ENCODE results near the gene MAP7D1.
A peak's percentile ranks its signal among the peaks of the same experiment; 100 is the strongest.

MAP7D1 gene

GRCh38 chr1:36207339-36207738 is 51.4 kb downstream of the MAP7D1 start:
- H3K27ac ChIP-seq, result peak overlapping the region; percentile 1
- H3K9me3 ChIP-seq, result no peaks in the 10 kb centered on the region
- H3K4me1 ChIP-seq (ENCODE audit: control insufficient read depth in 1 of 2, insufficient read depth in 1 of 2, low read depth in 1 of 2, low read length in 1 of 2), result peaks cover 38 to 39% of the 10 kb centered on the region in 2 experiments
- no peaks in the 10 kb centered on the region for H3K27me3 ChIP-seq
- no peak for TF ChIP-seq CTCF (IDR thresholded peaks at IDR 0.05)
- no peak overlapping the region for H3K4me3 ChIP-seq (ENCODE audit: low read depth in 1 of 2, low read length in 1 of 2)
- H3K36me3 ChIP-seq, result no peaks in the 10 kb centered on the region

- H3K27me3 ChIP-seq, result no peaks in the 10 kb centered on the region
- peaks cover 29 to 32% of the 10 kb centered on the region in 2 experiments for H3K4me1 ChIP-seq (ENCODE audit: control insufficient read depth in 1 of 2, insufficient read depth in 1 of 2, low read depth in 1 of 2, low read length in 1 of 2)
- H3K36me3 ChIP-seq, result no peaks in the 10 kb centered on the region
These were observed 53.2 kb downstream of the MAP7D1 start for GRCh38 chr1:36208978-36209703.

GRCh38 chr1:36211307-36211706 is 55.3 kb downstream of the MAP7D1 start:
- no peaks in the 10 kb centered on the region for H3K9me3 ChIP-seq
- H3K4me1 ChIP-seq (ENCODE audit: control insufficient read depth in 1 of 2, insufficient read depth in 1 of 2, low read depth in 1 of 2, low read length in 1 of 2), result peaks cover 23 to 26% of the 10 kb centered on the region in 2 experiments
- no peak overlapping the region for H3K27ac ChIP-seq
- no peaks in the 10 kb centered on the region for H3K36me3 ChIP-seq
- no peak overlapping the region for H3K4me3 ChIP-seq (ENCODE audit: low read depth in 1 of 2, low read length in 1 of 2)
- TF ChIP-seq CTCF (IDR thresholded peaks at IDR 0.05), result no peak
- no peaks in the 10 kb centered on the region for H3K27me3 ChIP-seq

More at GRCh38 chr1:36208978-36209703, 53.2 kb downstream of the MAP7D1 start:
- Histone ChIP-seq H3K27ac (peak overlapping the region; percentile 63), H3K4me3 (ENCODE audit: low read depth in 1 of 2, low read length in 1 of 2) (no peak overlapping the region), H3K9me3 (no peaks in the 10 kb centered on the region)
- TF ChIP-seq CTCF (IDR thresholded peaks at IDR 0.05), result no peak

- H3K27ac ChIP-seq, result no peak overlapping the region
- H3K9me3 ChIP-seq, result no peaks in the 10 kb centered on the region
These were observed 55.9 kb downstream of the MAP7D1 start for GRCh38 chr1:36211841-36212240.

GRCh38 chr1:36212782-36213181 is 56.8 kb downstream of the MAP7D1 start:
- H3K27me3 ChIP-seq, result no peaks in the 10 kb centered on the region
- H3K27ac ChIP-seq, result peak overlapping the region; percentile 54
- H3K4me3 ChIP-seq (ENCODE audit: low read depth in 1 of 2, low read length in 1 of 2), result no peak overlapping the region
- H3K4me1 ChIP-seq (ENCODE audit: control insufficient read depth in 1 of 2, insufficient read depth in 1 of 2, low read depth in 1 of 2, low read length in 1 of 2), result peaks cover 28% of the 10 kb centered on the region in 2 experiments
- H3K36me3 ChIP-seq, result no peaks in the 10 kb centered on the region
- no peaks in the 10 kb centered on the region for H3K9me3 ChIP-seq
- TF ChIP-seq CTCF (IDR thresholded peaks at IDR 0.05), result no peak

More at GRCh38 chr1:36211841-36212240, 55.9 kb downstream of the MAP7D1 start:
- Histone ChIP-seq H3K27me3 (no peaks in the 10 kb centered on the region), H3K4me1 (ENCODE audit: control insufficient read depth in 1 of 2, insufficient read depth in 1 of 2, low read depth in 1 of 2, low read length in 1 of 2) (peaks cover 23 to 26% of the 10 kb centered on the region in 2 experiments), H3K4me3 (ENCODE audit: low read depth in 1 of 2, low read length in 1 of 2) (no peak overlapping the region), H3K36me3 (no peaks in the 10 kb centered on the region)
- no peak for TF ChIP-seq CTCF (IDR thresholded peaks at IDR 0.05)

Data from neutrophil (primary cell).